ENCODE data around the gene MYO7B.

- no peak for TF ChIP-seq POLR2A (IDR thresholded peaks at IDR 0.05)
- TF ChIP-seq POLR2AphosphoS5 (IDR thresholded peaks at IDR 0.05), result no peak
Measured at GRCh38 chr2:127628767-127629614, 93.5 kb downstream of the MYO7B start.

All from gastroesophageal sphincter (tissue), 2 donors.